22Rv1 (cell line): Measurements from ENCODE around the gene CD52.
A peak's percentile ranks its signal among the peaks of the same experiment; 100 is the strongest.
"Not testable (repeated sequence)": the region's sequence is repeated elsewhere in the genome, so short reads cannot be mapped to it uniquely, and the experiment has no call there.

Source experiments
- H3K27ac ChIP-seq: fragments of 450-650 bp; 2 replicates; pipeline ENCODE4 v1.5.1; 2017
- CTCF ChIP-seq: fragments of 450-650 bp; IDR thresholded peaks from 2 replicates; pipeline ENCODE4 v1.5.1; 2017; ENCODE audit warnings: mild to moderate bottlenecking
- ZFX ChIP-seq: fragments of 450-650 bp; IDR thresholded peaks from 2 replicates; pipeline ENCODE4 v1.6.1; 2017; ENCODE audit warnings: antibody characterized with exemption, borderline replicate concordance

CD52 gene

DNA sequence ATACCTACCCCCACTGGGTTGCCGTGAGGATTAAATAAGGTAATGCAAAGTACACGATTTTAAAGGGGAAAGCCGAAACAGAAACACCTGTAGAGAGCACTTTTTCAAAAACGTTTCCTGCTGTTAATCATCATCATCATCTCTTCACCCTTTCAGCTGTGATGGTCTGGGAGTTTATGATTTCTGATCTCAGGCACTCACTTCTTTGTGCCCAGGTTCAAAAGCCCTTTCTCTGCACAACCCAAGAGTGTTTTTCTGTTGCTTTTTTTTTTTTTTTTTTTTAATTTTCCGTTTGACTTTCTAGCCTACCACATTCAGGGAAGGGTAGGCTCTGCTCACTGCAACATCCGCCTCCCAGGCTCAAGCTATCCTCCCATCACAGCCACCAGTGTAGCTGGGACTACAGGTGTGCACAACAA, 10.4 kb upstream of the CD52 start:
- H3K27ac ChIP-seq, result peak overlapping the region; percentile 61
- TF ChIP-seq CTCF (no peak), ZFX (no peak)

DNA sequence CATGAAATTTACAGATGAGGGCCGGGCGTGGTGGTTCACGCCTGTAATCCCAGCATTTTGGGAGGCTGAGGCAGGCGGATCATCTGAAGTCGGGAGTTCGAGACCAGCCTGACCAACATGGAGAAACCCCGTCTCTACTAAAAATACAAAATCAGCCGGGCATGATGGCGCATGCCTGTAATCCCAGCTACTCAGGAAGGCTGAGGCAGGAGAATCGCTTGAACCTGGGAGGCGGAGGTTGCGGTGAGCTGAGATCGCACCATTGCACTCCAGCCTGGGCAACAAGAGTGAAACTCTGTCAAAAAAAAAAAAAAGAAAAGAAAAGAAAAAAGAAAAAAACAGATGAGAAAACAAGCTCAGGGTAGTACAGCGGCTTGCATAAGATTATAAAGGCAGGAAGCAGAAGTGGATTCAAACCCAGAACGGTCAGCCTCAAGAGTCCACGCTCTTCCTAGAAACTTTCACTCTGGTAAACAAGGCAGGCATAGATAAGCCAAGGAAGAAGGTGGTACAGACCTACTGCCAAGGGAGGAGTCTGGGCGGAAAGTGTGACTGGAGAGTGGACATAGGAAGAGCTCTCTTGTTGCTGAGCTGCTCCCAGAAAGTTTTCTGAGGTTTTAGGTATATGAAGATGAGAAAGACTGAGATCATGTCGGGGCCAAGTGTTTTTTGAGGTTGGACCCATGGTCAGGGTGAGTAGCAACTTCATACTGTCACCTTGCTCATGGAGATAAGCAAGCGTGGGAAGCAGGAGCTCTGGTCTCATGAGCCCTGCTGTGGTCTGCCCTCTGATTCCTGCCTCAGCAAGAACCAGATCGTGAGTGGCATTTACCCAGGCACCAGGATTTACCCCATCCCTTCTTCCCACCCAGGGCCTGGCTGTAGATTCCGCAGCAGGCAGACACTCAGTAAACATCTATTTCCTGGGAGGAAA, 9.5 kb upstream of the CD52 start:
- H3K27ac ChIP-seq, result not testable (repeated sequence)

GRCh38 chr1:26314501-26314900, 3.3 kb upstream of the CD52 start:
- TF ChIP-seq CTCF (no peak), ZFX (no peak)
- no peak overlapping the region for H3K27ac ChIP-seq

GRCh38 chr1:26315874-26316850, 1.6 kb upstream of the CD52 start:
- no peak overlapping the region for H3K27ac ChIP-seq
- TF ChIP-seq ZFX (no peak), CTCF (no peak)

DNA sequence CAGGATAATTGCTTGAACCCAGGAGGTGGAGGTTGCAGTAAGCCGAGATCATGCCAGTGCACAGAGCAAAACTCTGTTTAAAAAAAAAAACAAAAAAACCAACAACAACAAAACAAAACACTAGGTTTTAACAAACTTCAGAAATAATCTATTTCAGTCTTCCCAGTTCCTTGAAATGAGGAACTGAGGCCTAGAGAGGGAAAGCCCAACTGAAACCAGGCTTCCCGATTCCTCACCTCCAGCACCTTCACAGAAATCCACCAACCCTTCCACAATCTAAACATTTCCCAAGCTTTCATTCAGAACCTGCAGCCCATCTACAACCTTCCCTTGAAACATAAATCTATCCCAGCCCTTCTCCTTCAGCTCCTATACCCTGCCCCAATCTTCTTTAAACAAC, 612 bp upstream of the CD52 start:
- no peak overlapping the region for H3K27ac ChIP-seq
- TF ChIP-seq CTCF (no peak), ZFX (no peak)

DNA sequence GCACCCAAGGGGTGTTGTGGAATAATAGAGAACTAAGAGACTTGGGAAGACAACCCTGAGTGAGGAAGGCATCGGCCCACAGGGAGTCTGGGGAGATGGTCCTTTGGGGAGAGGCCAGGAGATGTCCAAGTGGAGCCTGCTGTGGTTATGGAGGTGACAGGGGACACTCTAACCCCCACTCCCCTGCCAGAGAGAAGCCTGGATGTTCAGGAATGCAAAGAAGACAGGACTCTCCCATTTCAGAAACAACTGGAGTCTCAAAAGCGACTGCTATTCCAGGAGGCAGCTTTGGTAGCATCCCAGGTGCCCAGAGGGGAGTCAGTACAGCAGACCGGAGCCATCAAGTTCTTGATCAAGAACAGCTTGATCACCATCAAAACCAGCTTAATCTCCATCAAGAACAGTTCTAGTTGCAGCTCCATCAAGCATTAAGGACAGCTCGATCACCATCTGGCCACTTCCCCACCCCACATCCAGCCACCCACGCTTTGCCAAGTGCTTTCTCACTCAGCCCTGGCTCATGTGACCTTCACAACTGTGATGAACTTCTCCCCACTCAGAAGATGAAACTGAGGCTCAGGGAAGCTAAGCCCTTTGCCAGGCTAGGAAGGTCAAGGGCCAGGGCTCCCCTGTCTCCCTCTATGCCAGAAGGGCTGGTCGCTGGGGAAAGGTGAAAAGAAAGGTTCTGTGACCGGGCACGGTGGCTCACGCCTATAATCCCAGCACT, 743 bp downstream of the CD52 start:
- no peak for TF ChIP-seq ZFX
- no peak for TF ChIP-seq CTCF
- no peak overlapping the region for H3K27ac ChIP-seq

- TF ChIP-seq CTCF, result no peak
- TF ChIP-seq ZFX, result no peak
- H3K27ac ChIP-seq, result no peak overlapping the region
Measured at GRCh38 chr1:26320896-26321295, 3.1 kb downstream of the CD52 start.
